ENCODE data around the gene CTBP1. TPM values are rescaled to one million over a fixed set of nuclear protein-coding genes. Genes with fewer than 3 reads are reported as not detected.

Gene CTBP1
- total RNA-seq, 1 experiment from 2014 or later, result 110 TPM

DNA sequence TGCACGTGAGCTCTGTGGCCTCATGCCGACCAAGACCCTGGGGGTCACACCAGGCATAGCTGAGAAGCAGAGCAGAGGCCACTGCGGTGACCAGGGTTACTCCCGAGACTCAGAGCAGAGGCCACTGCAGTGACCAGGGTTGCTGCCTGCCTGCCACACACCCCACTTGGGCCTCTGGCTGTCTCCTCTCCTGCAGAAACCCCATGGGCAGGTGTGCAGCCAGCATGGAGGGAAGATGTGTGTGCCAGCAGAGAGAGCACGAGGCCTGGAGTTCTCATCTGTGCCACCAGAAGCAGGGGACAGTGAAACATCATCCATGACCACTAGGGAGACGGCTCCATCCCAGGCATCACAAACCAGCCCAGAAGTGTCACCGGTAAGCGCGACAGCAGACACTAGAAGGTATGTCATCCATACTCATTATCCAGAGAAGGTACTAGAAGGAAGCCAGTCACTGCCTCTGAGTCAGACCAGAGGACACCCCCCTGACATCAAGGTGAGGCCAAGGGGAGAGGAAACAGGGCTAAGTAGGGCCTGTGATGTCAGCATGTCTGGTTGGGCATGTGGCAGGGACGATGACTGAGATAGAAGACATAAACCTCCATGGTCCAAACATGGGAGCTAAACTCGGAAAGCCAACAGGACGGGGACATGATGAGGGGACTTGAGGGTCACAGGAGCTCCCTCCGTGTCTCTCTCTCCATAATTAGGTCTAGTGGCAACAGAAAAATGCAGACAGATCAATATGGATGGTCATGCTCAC is 52.3 kb downstream of the CTBP1 start:
- peak; percentile 1 for DNase-seq (ENCODE audit: low read depth)

DNA sequence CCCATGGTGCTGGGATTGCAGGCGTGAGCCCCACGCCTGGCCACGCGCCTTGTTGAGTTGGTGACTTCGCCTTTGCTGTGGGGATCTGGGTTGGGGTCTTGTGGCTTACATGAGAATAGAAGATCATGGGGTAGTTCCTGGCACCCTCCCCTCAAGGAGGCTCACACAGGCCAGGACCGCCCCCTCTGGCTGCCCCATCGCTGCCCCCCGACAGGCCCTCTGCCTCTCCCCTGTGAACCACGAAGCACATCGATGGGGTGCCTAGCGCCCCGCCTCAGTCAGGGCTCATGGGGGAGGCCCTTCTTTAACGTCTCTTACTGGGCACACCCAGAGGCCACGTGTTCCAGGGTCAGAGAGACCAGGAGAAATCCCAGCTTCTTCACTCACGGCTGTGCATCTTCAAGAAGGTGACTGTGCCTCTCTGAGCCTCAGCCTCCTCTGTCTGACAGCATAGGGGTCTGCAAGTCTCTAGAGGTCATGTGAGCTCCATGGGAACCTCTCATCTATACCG is 53.0 kb downstream of the CTBP1 start:
- DNase-seq (ENCODE audit: low read depth), result peak; percentile 2

DNA sequence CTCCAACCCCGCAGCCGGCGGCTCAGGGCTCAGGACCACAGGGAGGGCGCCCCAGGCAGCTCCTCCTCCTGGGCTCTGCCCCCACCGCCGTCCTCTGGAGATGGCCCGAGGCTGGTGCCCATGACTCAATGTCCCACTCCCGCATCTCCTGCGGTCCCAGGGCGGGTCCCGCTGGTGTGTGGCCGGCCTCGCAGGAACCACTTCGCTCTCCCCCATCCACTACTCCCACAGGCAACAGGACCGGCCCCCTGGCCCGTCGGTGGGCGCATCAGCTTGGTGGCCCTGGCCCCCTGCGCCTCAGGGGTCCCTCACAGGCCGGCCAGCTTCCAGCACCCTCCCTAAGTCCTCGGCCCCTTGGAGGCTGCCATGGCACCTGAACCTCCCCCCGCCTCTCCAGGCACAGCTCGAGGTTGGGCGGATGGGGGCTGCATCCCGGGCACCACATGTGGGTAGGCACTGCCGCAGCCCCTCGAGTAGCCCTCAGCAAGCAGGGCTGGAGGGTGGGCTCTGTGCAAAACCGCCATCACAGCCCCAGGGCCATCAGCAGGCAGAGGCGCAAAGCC is 53.7 kb downstream of the CTBP1 start:
- peak; percentile 16 for DNase-seq (ENCODE audit: low read depth)

DNA sequence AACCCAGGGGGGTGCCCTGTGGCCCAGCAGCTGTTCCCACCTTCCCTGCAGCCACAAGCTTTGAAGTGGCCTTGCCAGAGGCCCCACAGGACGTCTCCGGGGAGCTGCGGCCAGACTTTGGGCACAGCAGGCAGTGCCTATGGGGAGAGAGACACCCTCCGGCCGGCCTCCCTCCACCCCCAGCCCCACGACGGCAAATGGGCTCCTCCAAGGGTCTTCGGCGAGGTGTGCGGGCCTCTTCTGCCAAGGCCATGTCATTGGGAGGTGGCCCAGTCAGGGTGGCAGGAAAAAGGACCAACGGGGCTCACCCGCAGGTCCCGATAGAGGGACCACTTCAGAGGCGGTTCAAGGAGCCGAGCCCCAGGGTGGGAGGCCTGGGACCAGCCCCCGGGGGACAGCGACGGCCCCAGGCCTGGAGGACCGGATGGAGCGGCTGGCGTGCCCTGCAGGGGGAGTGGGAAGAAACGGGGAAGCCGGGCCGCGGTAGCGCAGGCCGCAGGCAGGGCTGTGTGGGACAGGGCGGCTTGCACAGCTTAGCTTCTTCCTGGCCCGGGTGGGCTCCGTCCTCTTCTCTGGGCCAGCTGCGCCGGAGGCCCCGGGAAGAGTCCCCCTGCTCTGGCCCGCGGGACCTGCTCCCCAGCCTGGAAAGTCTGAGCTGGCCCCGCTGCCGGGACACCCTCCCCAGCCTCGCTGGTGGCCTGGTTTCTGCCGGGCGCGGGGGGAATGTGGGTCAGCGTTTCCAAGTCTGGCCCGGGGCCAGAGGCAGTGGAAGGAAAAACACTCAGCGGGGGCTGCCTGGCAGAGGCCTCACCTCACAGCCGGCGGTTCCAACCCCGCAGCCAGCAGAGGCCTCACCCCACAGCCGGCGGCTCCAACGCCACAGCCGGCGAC is 54.7 kb downstream of the CTBP1 start:
- DNase-seq (ENCODE audit: low read depth), result peak; percentile 58

GRCh38 chr4:1193206-1194009 is 55.5 kb downstream of the CTBP1 start:
- DNase-seq (ENCODE audit: low read depth), result peak; percentile 4

DNA sequence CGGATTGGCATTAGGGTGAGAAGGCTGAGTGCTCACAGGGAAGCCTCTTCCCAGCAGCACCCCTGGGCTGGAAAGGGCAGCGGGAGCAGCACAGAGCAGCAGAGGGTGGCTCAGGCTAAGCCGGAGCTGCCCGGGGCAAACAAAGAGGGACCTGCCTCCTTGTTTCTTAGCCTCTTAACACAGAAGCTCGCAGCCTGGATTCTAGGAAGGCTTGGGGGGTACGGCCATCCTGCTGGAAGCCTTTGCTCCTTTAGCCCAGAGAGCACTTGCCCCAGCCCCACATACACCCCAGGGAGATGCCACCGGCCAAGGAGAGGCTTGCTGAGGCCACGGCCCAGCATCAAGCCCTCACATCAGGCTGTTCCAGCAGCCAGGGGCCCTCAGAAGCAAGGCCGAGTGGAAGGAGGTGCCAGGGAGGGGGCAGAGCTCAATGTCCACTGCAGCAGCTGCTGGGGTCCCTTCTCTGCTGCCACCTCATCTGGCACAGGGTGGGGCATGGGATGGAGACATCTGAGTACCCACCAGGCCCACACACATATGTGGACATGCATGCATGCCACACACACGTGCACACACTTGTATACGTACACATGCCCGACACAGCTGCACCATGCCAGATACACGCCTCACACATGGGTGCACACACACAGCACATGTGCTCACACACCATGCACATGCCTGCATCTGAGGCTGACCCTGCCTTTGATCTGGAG is 56.3 kb downstream of the CTBP1 start:
- peak; percentile 19 for DNase-seq (ENCODE audit: low read depth)

- DNase-seq (ENCODE audit: low read depth), result peak; percentile 92
These were observed 56.8 kb downstream of the CTBP1 start for GRCh38 chr4:1192091-1192492.

- DNase-seq (ENCODE audit: low read depth), result peak; percentile 1
These were observed 57.3 kb downstream of the CTBP1 start for GRCh38 chr4:1191621-1192020.

DNA sequence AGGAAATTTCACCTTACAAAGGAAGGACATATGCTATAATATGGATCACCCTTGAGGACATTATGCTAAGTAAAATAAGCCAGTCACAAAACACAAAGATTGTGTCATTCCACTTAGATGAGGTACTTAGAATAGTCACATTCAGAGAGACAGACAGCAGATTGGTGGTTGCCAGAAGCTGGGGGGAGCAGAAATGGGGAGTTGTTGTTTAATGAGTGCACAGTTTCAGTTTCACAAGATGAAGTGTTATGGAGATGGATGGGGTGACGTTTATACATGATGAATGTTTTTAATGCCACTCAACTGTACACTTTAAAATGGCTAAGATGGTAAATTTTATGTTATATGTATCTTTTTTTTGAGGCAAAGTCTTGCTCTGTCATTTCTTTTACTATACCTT is 61.7 kb downstream of the CTBP1 start:
- DNase-seq (ENCODE audit: low read depth), result peak; percentile 8

- DNase-seq (ENCODE audit: low read depth), result peak; percentile 5
These were observed 64.8 kb downstream of the CTBP1 start for GRCh38 chr4:1183985-1184773.

DNA sequence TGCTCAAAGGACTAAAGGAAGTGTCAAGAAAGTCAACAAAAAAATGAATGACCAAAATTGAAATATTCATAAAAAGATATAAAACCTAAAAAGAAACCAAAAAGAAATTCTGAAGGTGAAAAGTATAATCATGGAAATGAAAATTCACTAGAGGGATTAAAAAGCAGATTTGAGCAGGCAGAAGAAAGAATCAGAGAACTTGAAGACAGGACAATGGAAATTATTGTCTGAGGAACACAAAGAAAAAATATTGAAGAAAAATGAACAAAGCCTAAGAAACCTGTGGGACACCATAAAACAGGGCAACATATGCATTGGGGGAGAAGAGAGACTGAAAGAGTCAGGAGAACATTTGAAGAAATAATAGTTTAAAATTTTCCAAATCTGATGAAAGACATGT is 66.6 kb downstream of the CTBP1 start:
- no peak for DNase-seq (ENCODE audit: low read depth)

GRCh38 chr4:1180663-1181062 is 68.3 kb downstream of the CTBP1 start:
- DNase-seq (ENCODE audit: low read depth), result no peak

DNA sequence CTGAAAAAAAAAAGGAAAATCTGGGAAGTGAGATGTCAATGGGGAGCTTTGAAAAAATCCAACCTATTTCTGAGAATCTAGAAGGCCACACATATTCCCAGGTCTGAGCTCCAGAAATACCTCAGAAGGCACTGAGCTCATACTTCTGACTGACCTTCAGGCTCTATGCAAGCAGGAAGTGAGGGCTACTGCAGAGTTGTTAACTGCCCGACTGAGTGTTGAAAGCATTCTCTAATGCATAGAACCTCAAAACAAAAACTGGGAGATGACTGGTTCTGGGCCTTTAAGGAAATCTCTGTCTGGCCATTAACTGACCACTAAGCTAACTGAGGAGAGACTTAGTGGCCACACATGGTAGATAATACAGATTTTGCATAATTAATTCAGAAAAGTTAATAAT is 69.0 kb downstream of the CTBP1 start:
- no peak for DNase-seq (ENCODE audit: low read depth)

DNA sequence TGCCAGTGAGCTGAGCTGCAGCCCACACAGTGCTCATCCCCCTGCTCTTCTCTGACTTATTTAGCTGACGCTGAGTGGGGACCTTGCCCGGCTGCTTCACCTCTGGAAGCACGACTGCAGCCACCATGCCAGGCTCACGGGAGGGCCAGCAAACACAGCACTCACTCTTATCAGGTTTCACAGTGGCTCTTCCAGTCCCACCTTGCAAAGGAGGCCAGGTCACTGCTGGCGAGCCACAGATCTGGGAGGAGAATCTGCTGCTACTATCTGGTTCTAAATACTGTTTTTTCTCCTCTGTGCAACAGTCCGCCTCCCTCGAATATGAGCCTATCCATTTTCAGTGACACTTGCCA is 69.9 kb downstream of the CTBP1 start:
- no peak for DNase-seq (ENCODE audit: low read depth)

GRCh38 chr4:1178300-1179088 is 70.4 kb downstream of the CTBP1 start:
- no peak for DNase-seq (ENCODE audit: low read depth)

GRCh38 chr4:1177274-1178141 is 71.4 kb downstream of the CTBP1 start:
- DNase-seq (ENCODE audit: low read depth), result peak; percentile 69

DNA sequence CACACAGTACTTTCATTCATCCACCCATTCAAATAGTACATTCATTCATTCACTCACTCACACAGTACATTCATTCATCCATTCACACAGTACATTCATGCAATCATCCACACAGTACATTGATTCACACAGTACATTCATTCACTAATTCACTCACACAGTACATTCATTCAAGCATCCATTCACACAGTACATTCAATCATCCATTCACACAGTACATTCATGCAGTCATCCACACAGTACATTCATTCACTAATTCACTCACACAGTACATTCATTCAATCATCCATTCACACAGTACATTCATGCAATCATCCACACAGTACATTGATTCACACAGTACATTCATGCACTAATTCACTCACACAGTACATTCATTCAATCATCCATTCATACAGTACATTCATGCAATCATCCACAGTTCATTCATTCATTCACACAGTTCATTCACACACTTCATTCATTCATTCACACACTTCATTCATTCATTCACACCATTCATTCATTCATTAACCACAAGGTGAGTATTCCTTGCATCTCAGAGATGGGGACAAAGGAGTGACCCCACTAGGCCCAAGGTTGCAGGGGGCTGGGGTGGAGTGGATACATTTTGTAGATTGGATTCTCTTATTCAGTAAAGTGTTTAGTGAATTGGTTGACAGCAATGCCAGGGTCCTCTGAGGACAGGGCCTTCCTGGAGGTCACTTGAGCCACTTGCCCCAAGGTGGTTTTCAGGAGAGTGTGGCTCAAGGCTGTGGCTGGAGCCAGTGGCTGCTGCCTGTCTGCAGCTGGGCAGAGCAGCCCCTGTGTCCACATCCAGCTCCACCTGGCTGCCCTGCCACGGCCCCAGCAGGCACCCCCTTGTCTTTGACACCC is 72.3 kb downstream of the CTBP1 start:
- DNase-seq (ENCODE audit: low read depth), result no peak
